Stimulated activated CD4-positive, alpha-beta T cell treated with anti-CD3 and anti-CD28 coated beads, Interleukin-15, amount 100 ng/mL, for 1 hour (primary cell): ENCODE results near the gene GAS2L3.
"Not testable (repeated sequence)": the region's sequence is repeated elsewhere in the genome, so short reads cannot be mapped to it uniquely, and the experiment has no call there.

Experiments used
- DNase-seq, 2 donors: peaks; one replicate each; pipeline ENCODE4 v3.0.0-alpha.2; 2020; ENCODE audit warnings: low read depth in 1 of 2, low spot score in 1 of 2

Gene GAS2L3

GRCh38 chr12:100573292-100574186, at the start of gene GAS2L3:
GAS2L3 (plus strand) TSS chr12:100573684; CDS start chr12:100594905, 21,221 bp downstream.
- peak; percentile 7 to 38 for DNase-seq

- no peak for DNase-seq
Measured at GRCh38 chr12:100528034-100528433, 45.5 kb upstream of the GAS2L3 start.

- no peak for DNase-seq
Measured at GRCh38 chr12:100528471-100529127, 44.9 kb upstream of the GAS2L3 start.

GRCh38 chr12:100529756-100530350, 43.6 kb upstream of the GAS2L3 start:
- no peak for DNase-seq

- DNase-seq, result no peak
Measured at GRCh38 chr12:100533376-100533775, 40.1 kb upstream of the GAS2L3 start.

- no peak for DNase-seq
Measured at GRCh38 chr12:100534625-100535227, 38.8 kb upstream of the GAS2L3 start.

- no peak for DNase-seq
Measured at GRCh38 chr12:100539202-100539601, 34.3 kb upstream of the GAS2L3 start.

- no peak for DNase-seq
Measured at GRCh38 chr12:100544165-100544564, 29.3 kb upstream of the GAS2L3 start.

- DNase-seq, result no peak
Measured at GRCh38 chr12:100545092-100545491, 28.4 kb upstream of the GAS2L3 start.

- DNase-seq, result no peak
Measured at GRCh38 chr12:100553936-100554335, 19.5 kb upstream of the GAS2L3 start.

GRCh38 chr12:100554608-100555077, 18.8 kb upstream of the GAS2L3 start:
- DNase-seq, result no peak

- no peak for DNase-seq
Measured at GRCh38 chr12:100555722-100556121, 17.8 kb upstream of the GAS2L3 start.

GRCh38 chr12:100557357-100557756, 16.1 kb upstream of the GAS2L3 start:
- no peak for DNase-seq

GRCh38 chr12:100559261-100559660, 14.2 kb upstream of the GAS2L3 start:
- DNase-seq, result not testable (repeated sequence)

- no peak for DNase-seq
Measured at GRCh38 chr12:100564090-100564489, 9.4 kb upstream of the GAS2L3 start.

- no peak for DNase-seq
Measured at GRCh38 chr12:100564905-100565467, 8.5 kb upstream of the GAS2L3 start.

GRCh38 chr12:100565987-100566545, 7.4 kb upstream of the GAS2L3 start:
- no peak for DNase-seq

- DNase-seq, result no peak
Measured at GRCh38 chr12:100566887-100567637, 6.4 kb upstream of the GAS2L3 start.

- no peak for DNase-seq
Measured at GRCh38 chr12:100567945-100568344, 5.5 kb upstream of the GAS2L3 start.

GRCh38 chr12:100572184-100572583, 1.3 kb upstream of the GAS2L3 start:
- no peak for DNase-seq
